ENCODE data around the gene SNRPD1.

Gene SNRPD1

DNA sequence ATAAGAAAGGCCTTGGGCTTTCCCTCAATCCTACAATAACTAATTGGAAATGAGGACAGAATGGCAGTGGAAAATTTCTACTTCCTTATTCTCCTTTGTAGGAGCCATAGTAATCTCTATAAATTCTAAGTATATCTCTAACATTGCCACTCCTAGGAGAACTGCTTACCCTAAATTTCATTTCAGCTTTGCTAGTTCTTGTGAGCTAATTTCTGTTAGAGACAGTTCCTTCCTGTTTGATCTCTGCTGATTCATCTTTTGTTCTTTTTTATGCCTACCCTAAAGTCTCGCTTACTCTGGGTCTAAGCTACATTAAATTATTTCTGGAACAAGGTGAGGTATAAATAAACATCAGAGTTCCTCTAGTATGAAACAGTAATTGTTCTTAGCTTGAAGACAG, 66.7 kb downstream of the SNRPD1 start:
- TF ChIP-seq FOXA1 (IDR thresholded peaks at IDR 0.05) (no peak), BHLHE40 (IDR thresholded peaks at IDR 0.05; ENCODE audit: borderline replicate concordance) (no peak), SUZ12 (IDR thresholded peaks at IDR 0.05) (no peak), LEF1 (IDR thresholded peaks at IDR 0.05; ENCODE audit: borderline replicate concordance) (no peak), ARNT (IDR thresholded peaks at IDR 0.05) (no peak), SP1 (IDR thresholded peaks at IDR 0.05) (no peak), ELF4 (IDR thresholded peaks at IDR 0.05) (no peak), ZNF384 (IDR thresholded peaks at IDR 0.05) (no peak), HDGF (IDR thresholded peaks at IDR 0.05; ENCODE audit: borderline replicate concordance) (no peak), NFRKB (IDR thresholded peaks at IDR 0.05) (no peak), TARDBP (IDR thresholded peaks at IDR 0.05) (no peak), FOXK2 (IDR thresholded peaks at IDR 0.05) (no peak), CTBP1 (IDR thresholded peaks at IDR 0.05; ENCODE audit: borderline replicate concordance) (no peak), FOXM1 (IDR thresholded peaks at IDR 0.05; ENCODE audit: borderline replicate concordance) (no peak), L3MBTL2 (conservative IDR thresholded peaks at IDR 0.05) (no peak)
- TF ChIP-seq, protein P1, sequence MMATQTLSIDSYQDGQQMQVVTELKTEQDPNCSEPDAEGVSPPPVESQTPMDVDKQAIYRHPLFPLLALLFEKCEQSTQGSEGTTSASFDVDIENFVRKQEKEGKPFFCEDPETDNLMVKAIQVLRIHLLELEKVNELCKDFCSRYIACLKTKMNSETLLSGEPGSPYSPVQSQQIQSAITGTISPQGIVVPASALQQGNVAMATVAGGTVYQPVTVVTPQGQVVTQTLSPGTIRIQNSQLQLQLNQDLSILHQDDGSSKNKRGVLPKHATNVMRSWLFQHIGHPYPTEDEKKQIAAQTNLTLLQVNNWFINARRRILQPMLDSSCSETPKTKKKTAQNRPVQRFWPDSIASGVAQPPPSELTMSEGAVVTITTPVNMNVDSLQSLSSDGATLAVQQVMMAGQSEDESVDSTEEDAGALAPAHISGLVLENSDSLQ (IDR thresholded peaks at IDR 0.05) = no peak
- ChIA-PET POLR2A (interaction anchor here (0.6 kb wide), 1 partner anchor 89 kb away, joined by 3 read pairs; no protein-coding TSS in a partner anchor), CTCF (interaction anchor here (0.9 kb wide), 1 partner anchor 78 kb away, joined by 5 read pairs; the partner anchor contains the start of gene ESCO1)
- no peak for DNase-seq (ENCODE audit: extremely low spot score)

- DNase-seq (ENCODE audit: extremely low spot score) = no peak
- ChIA-PET POLR2A (interaction anchor here (1.1 kb wide), 1 partner anchor 80 kb away, joined by 4 read pairs; the partner anchor contains the start of gene ESCO1), CTCF (interaction anchor here (1.2 kb wide), 1 partner anchor 24 kb away, joined by 3 read pairs; the partner anchor contains the start of gene ABHD3)
- TF ChIP-seq ZNF384 (IDR thresholded peaks at IDR 0.05) = no peak
- TF ChIP-seq LEF1 (IDR thresholded peaks at IDR 0.05; ENCODE audit: borderline replicate concordance) = no peak
- TF ChIP-seq TARDBP (IDR thresholded peaks at IDR 0.05) = no peak
- TF ChIP-seq FOXK2 (IDR thresholded peaks at IDR 0.05) = no peak
- no peak for TF ChIP-seq SUZ12 (IDR thresholded peaks at IDR 0.05)
- TF ChIP-seq, protein P1 (IDR thresholded peaks at IDR 0.05) = no peak
- TF ChIP-seq ARNT (IDR thresholded peaks at IDR 0.05) = no peak
- no peak for TF ChIP-seq L3MBTL2 (conservative IDR thresholded peaks at IDR 0.05)
- TF ChIP-seq FOXA1 (IDR thresholded peaks at IDR 0.05) = no peak
- no peak for TF ChIP-seq CTBP1 (IDR thresholded peaks at IDR 0.05; ENCODE audit: borderline replicate concordance)
- TF ChIP-seq FOXM1 (IDR thresholded peaks at IDR 0.05; ENCODE audit: borderline replicate concordance) = no peak
- TF ChIP-seq BHLHE40 (IDR thresholded peaks at IDR 0.05; ENCODE audit: borderline replicate concordance) = no peak
- no peak for TF ChIP-seq NFRKB (IDR thresholded peaks at IDR 0.05)
- TF ChIP-seq HDGF (IDR thresholded peaks at IDR 0.05; ENCODE audit: borderline replicate concordance) = no peak
- no peak for TF ChIP-seq ELF4 (IDR thresholded peaks at IDR 0.05)
- TF ChIP-seq SP1 (IDR thresholded peaks at IDR 0.05) = no peak
Measured at GRCh38 chr18:21680161-21680560, 68.0 kb downstream of the SNRPD1 start.

DNA sequence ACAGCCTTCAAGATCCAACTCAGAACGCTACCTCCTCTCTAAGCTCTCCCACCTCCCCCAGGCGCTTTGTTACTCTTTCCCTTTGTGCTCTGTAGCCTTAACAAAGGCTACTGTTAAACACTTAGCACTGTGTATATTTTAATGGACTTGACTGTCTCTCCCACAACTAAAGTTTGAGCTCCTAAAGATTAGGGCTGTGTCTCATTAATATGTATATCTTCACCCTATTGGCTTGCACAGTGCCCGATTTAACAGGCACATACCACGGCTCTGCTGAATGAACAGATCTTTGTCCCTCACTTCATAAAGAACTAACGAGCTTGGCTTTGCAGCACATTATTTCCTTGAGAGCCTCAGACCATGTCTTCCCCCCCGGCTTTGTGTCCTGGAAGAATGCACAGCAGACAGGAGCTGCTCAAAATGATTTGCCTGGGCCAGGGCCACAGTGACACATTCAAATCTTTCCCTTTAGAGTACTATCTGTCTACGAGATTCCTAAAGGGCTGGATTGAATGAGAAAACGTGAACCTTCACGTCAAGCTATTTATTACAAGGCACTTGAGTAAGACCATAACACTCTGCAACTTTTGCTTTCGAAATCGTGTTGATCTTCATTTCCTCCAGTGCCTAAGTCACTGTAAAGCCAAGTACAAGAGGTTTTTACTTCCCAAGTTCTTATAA, 70.4 kb downstream of the SNRPD1 start:
- TF ChIP-seq LEF1 (IDR thresholded peaks at IDR 0.05; ENCODE audit: borderline replicate concordance) = no peak
- no peak for TF ChIP-seq ELF4 (IDR thresholded peaks at IDR 0.05)
- ChIA-PET POLR2A (interaction anchor here (1.1 kb wide), 1 partner anchor 22 kb away, joined by 3 read pairs; the partner anchor contains the start of gene ABHD3), CTCF (interaction anchor here (0.6 to 1.2 kb wide), 2 partner anchors 13 to 138 kb away, joined by 3 to 8 read pairs; no protein-coding TSS in a partner anchor)
- DNase-seq (ENCODE audit: extremely low spot score) = no peak
